Measurements from ENCODE around the gene SUMF1. TPM values are rescaled to one million over a fixed set of nuclear protein-coding genes. Genes with fewer than 3 reads are reported as not detected.

The SUMF1 gene
- total and polyA plus RNA-seq, 2 of the 13 experiments (the other 11 are each of a cell fraction or from before 2014, with no cell fraction given): 18.5 to 28.9 TPM

DNA sequence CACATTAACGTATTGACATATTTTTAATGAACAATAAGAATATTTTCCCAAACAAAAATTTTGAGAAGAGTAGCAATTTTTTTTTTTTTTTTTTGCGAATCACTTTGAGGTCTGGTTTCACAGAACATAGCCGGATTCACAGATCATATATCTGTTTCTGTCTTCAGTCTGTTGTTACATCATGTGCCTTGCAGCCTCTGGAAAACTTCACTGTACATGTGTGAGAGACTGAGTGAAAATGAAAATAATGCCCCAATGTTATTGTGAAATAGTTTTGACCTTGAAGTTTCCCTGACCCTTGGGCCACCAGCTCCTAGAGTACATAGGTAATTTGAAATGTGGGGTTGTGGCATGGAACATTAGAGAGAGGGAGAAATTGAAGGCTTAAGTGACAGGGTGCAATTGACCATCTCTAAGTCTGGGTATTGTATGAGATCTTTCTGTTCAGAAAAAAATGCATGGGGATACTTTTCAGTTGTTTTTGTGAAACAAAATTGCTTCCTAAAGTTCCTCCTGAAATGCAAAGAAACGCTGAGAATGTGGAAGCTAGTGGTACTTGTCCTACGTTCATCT lies 40.0 kb upstream of the SUMF1 start (continued):
- TF ChIP-seq ESRRA (CRISPR knock-in tag; IDR thresholded peaks at IDR 0.05; ENCODE audit: low read depth): peak; percentile 49; the same call in 1 of the 2 replicates
- no peak for TF ChIP-seq SMAD3 (CRISPR knock-in tag; IDR thresholded peaks at IDR 0.05)
- TF ChIP-seq SOX5 (CRISPR knock-in tag; IDR thresholded peaks at IDR 0.05; ENCODE audit: borderline replicate concordance): peak; percentile 16; the same call in 1 of the 2 replicates
- peak; percentile 68; the same call in 1 of the 2 replicates for TF ChIP-seq HMG20A (CRISPR knock-in tag; IDR thresholded peaks at IDR 0.05; ENCODE audit: borderline replicate concordance)
- no peak for TF ChIP-seq KLF11 (CRISPR knock-in tag; IDR thresholded peaks at IDR 0.05)
- TF ChIP-seq, protein P1, sequence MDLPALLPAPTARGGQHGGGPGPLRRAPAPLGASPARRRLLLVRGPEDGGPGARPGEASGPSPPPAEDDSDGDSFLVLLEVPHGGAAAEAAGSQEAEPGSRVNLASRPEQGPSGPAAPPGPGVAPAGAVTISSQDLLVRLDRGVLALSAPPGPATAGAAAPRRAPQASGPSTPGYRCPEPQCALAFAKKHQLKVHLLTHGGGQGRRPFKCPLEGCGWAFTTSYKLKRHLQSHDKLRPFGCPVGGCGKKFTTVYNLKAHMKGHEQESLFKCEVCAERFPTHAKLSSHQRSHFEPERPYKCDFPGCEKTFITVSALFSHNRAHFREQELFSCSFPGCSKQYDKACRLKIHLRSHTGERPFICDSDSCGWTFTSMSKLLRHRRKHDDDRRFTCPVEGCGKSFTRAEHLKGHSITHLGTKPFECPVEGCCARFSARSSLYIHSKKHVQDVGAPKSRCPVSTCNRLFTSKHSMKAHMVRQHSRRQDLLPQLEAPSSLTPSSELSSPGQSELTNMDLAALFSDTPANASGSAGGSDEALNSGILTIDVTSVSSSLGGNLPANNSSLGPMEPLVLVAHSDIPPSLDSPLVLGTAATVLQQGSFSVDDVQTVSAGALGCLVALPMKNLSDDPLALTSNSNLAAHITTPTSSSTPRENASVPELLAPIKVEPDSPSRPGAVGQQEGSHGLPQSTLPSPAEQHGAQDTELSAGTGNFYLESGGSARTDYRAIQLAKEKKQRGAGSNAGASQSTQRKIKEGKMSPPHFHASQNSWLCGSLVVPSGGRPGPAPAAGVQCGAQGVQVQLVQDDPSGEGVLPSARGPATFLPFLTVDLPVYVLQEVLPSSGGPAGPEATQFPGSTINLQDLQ (CRISPR knock-in tag; IDR thresholded peaks at IDR 0.05): no peak
- TF ChIP-seq TIGD3 (CRISPR knock-in tag; IDR thresholded peaks at IDR 0.05; ENCODE audit: borderline replicate concordance): no peak
- peak; percentile 74 for TF ChIP-seq CEBPG (CRISPR knock-in tag; IDR thresholded peaks at IDR 0.05)
- peak; percentile 74 for TF ChIP-seq RARA (CRISPR knock-in tag; IDR thresholded peaks at IDR 0.05)
- peak; percentile 50 for TF ChIP-seq HNF4A (CRISPR knock-in tag; IDR thresholded peaks at IDR 0.05)
- TF ChIP-seq MAX (IDR thresholded peaks at IDR 0.05): 0 out of 2 replicates have a peak, but pooled peaks have one; percentile 11
- 0 out of 2 replicates have a peak, but pooled peaks have one; percentile 35 for TF ChIP-seq NR2F6 (IDR thresholded peaks at IDR 0.05)
- no peak for TF ChIP-seq NR2F6 (CRISPR knock-in tag; IDR thresholded peaks at IDR 0.05)
- peak; percentile 13; the same call in 1 of the 2 replicates for TF ChIP-seq FOXA3 (CRISPR knock-in tag; IDR thresholded peaks at IDR 0.05)
- TF ChIP-seq BCL6 (CRISPR knock-in tag; IDR thresholded peaks at IDR 0.05): peak; percentile 86
- TF ChIP-seq GATAD2A (CRISPR knock-in tag; IDR thresholded peaks at IDR 0.05): peak; percentile 81
- TF ChIP-seq SOX6 (IDR thresholded peaks at IDR 0.05): no peak
- TF ChIP-seq SOX6 (CRISPR knock-in tag; IDR thresholded peaks at IDR 0.05): 0 out of 2 replicates have a peak, but pooled peaks have one; percentile 19
